Coronary artery (tissue), 2 donors: ENCODE measurements around the gene NKD1.

Experiments
- DNase-seq: peaks from one replicate; pipeline ENCODE4 v3.0.0-alpha.2; 2017; ENCODE audit warnings: low spot score
- H3K27ac ChIP-seq, 2 donors: fragments of 200-600 bp; sonication (generic); one replicate each; pipeline ENCODE4 v1.5.1; 2016 to 2019
- H3K4me3 ChIP-seq: fragments of 200-600 bp; sonication (generic); 2 replicates; pipeline ENCODE4 v1.5.1; 2016; ENCODE audit warnings: mild to moderate bottlenecking, moderate library complexity
- CTCF ChIP-seq: fragments of 200-600 bp; sonication (generic); IDR thresholded peaks from one replicate; pipeline ENCODE4 v1.5.1; 2019; ENCODE audit warnings: antibody characterized with exemption

NKD1 gene

GRCh38 chr16:50519602-50520001 lies 28.6 kb upstream of the NKD1 start:
- TF ChIP-seq CTCF = no peak
- no peak overlapping the region for H3K27ac ChIP-seq
- DNase-seq = peak; percentile 4
- no peak overlapping the region for H3K4me3 ChIP-seq

GRCh38 chr16:50520451-50521245 lies 27.5 kb upstream of the NKD1 start:
- DNase-seq = peak; percentile 69
- Histone ChIP-seq H3K27ac (no peak overlapping the region), H3K4me3 (no peak overlapping the region)
- TF ChIP-seq CTCF = no peak

DNA sequence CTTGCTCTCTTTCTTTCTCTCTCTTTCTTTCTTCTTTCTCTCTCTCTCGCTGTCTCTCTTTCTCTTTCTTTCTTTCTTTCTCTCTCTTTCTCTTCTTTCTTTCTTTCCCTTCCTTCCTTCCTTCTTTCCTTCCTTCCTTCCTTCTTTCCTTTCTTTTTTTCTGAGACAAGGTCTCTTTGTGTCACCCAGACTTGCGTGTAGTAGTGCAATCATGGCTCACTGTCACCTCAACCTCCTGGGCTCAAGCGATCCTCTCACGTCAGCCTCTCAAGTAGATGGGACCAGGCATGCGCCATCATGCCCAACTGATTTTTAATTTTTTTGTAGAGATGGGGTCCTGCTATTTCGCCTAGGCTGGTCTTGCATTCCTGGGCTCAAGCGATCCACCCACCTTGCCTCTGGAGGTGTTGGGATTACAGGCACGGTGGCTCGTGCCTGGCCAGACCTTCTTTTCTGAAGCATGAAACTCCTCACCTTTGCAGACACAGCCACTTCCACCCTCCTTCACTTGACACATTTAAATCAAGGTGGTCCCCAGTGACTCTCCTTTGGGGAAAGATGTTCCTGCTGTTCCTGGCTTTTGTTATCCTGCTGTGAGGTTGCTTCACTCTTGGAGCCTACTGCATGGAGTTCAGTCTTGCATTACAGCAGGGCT lies 26.8 kb upstream of the NKD1 start:
- no peak for TF ChIP-seq CTCF
- Histone ChIP-seq H3K27ac (no peak overlapping the region), H3K4me3 (no peak overlapping the region)
- peak; percentile 16 for DNase-seq

DNA sequence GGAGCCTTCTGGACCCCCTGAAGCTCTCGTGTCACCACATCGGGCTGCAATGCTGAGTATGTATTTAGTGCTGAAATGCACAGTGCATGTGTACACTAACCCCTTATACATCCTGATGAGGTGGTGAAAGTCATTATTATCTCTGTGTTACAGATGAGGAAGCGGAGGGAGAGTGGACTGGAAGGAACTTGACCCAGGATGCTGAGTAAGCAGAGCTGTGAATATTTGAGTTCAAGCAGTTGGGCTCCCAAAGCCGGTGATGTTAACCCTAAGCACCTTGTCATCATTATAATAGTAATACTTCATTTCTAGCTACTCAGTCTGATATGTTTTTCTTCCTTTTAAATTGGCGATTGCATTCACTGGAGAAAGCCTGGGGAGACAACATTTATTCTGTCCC lies 25.9 kb upstream of the NKD1 start:
- Histone ChIP-seq H3K27ac (no peak overlapping the region), H3K4me3 (no peak overlapping the region)
- DNase-seq = no peak
- TF ChIP-seq CTCF = no peak

- no peak for DNase-seq
- Histone ChIP-seq H3K4me3 (no peak overlapping the region), H3K27ac (no peak overlapping the region)
- no peak for TF ChIP-seq CTCF
Measured at GRCh38 chr16:50523710-50524109, 24.5 kb upstream of the NKD1 start.

- no peak for TF ChIP-seq CTCF
- no peak for DNase-seq
- no peak overlapping the region for H3K4me3 ChIP-seq
- H3K27ac ChIP-seq = no peak overlapping the region
Measured at GRCh38 chr16:50525262-50525661, 22.9 kb upstream of the NKD1 start.

DNA sequence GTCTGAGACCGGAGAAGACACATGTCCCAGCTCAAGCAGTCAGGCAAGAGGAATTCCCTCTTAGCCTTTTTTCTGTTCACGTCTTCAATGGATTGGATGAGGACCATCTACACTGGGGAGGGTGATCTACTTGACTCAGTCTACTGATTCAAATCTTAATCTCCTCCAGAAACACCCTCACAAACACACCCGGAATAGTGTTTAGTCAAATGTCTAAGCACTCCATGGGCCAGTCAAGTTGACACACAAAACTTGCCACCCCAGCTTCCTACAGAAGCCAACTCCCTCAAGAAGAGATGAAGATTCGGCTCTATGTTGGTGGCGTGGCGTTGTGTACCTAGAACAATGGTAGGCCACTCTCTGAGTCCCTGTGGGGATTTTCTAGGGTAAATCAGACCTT lies 22.5 kb upstream of the NKD1 start:
- no peak for DNase-seq
- H3K27ac ChIP-seq = no peak overlapping the region
- no peak overlapping the region for H3K4me3 ChIP-seq
- no peak for TF ChIP-seq CTCF
